ENCODE measurements around the gene SRPK3. TPM values are rescaled to one million over a fixed set of nuclear protein-coding genes. Genes with fewer than 3 reads are reported as not detected.

The SRPK3 gene
- total RNA-seq, 1 donor from 2014 or later, result not detected

DNA sequence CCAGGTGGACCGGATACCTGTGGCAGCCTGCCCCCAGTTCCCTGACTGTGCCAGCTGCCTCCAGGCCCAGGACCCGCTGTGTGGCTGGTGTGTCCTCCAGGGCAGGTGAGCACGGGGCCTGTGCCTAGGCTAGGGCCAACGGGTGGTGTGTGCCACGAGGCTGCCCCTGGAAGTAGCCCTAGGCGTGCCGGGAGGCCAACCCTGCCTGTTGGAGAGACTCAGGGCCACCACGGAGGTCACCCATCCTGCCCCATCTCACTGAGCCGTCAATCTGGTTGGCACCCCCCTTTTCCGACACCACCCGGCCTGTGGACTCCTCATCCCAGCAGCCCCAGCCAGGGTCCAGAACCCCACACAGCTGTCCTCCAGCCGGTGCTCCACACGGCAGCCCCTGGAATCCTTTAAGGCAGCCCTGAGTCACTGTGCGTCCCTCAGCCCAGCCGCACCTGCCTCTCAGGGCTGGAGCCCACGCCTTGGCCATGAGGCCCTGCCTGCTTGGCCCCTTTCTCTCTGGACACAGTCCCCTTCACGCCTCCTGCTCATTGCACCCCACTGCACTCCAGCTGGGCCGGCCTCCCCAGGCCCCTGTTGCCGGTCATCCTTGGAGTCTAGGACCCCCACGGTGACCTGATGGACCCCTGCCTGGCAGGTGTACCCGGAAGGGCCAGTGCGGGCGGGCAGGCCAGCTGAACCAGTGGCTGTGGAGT, 11.5 kb upstream of the SRPK3 start:
- TF ChIP-seq, protein P1, sequence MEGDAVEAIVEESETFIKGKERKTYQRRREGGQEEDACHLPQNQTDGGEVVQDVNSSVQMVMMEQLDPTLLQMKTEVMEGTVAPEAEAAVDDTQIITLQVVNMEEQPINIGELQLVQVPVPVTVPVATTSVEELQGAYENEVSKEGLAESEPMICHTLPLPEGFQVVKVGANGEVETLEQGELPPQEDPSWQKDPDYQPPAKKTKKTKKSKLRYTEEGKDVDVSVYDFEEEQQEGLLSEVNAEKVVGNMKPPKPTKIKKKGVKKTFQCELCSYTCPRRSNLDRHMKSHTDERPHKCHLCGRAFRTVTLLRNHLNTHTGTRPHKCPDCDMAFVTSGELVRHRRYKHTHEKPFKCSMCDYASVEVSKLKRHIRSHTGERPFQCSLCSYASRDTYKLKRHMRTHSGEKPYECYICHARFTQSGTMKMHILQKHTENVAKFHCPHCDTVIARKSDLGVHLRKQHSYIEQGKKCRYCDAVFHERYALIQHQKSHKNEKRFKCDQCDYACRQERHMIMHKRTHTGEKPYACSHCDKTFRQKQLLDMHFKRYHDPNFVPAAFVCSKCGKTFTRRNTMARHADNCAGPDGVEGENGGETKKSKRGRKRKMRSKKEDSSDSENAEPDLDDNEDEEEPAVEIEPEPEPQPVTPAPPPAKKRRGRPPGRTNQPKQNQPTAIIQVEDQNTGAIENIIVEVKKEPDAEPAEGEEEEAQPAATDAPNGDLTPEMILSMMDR (conservative IDR thresholded peaks at IDR 0.05), result no peak

GRCh38 chrX:153769865-153770600, 10.8 kb upstream of the SRPK3 start:
- no peak for DNase-seq (ENCODE audit: extremely low spot score, unreplicated experiment)
- H3K4me1 Mint-ChIP-seq (ENCODE audit: unreplicated experiment), result no peaks in the 10 kb centered on the region

More for the DNA sequence above, 11.5 kb upstream of the SRPK3 start:
- no peak for DNase-seq (ENCODE audit: extremely low spot score, unreplicated experiment)
- Mint-ChIP-seq H3K36me3 (no peaks in the 10 kb centered on the region), H3K9me3 (no peaks in the 10 kb centered on the region), H3K27me3 (no peaks in the 10 kb centered on the region), H3K4me3 (no peak overlapping the region), H3K27ac (no peak overlapping the region), H3K4me1 (ENCODE audit: unreplicated experiment) (no peaks in the 10 kb centered on the region)

DNA sequence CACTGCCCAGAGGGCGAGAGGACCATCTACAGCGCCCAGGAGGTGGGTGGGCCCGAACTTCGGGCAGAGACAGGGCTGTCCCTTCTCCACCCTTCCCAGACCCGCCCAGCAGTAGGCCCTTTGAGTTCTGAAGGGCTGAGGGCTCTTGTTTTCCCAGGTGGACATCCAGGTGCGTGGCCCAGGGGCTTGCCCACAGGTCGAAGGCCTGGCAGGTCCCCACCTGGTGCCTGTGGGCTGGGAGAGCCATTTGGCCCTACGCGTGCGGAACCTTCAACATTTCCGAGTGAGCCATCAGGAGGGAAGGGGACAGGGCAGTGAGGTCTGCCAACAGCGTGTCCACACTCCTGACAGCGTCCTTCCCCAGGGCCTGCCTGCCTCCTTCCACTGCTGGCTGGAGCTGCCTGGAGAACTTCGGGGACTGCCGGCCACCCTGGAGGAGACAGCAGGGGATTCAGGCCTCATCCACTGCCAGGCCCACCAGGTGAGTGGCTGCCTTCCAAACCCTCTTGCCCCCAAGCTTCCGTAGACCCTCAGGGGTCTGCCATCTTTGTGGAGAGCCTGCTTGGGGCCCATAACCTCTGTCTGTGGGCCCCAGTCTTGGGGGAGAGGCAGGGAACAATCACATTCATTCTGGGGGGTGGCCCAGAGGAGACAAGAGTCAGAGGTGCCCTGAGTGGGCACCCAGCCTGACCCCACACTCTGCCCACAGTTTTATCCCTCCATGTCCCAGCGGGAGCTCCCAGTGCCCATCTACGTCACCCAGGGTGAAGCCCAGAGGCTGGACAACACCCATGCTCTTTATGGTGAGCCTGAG, 10.0 kb upstream of the SRPK3 start:
- no peaks in the 10 kb centered on the region for H3K27me3 Mint-ChIP-seq
- H3K4me1 Mint-ChIP-seq (ENCODE audit: unreplicated experiment), result no peaks in the 10 kb centered on the region
- H3K27ac Mint-ChIP-seq, result no peak overlapping the region
- TF ChIP-seq, protein P1 (conservative IDR thresholded peaks at IDR 0.05), result no peak
- H3K36me3 Mint-ChIP-seq, result no peaks in the 10 kb centered on the region
- DNase-seq (ENCODE audit: extremely low spot score, unreplicated experiment), result no peak
- H3K9me3 Mint-ChIP-seq, result no peaks in the 10 kb centered on the region
- H3K4me3 Mint-ChIP-seq, result no peak overlapping the region

More at GRCh38 chrX:153769865-153770600, 10.8 kb upstream of the SRPK3 start:
- Mint-ChIP-seq H3K9me3 (no peaks in the 10 kb centered on the region), H3K27ac (no peak overlapping the region), H3K27me3 (no peaks in the 10 kb centered on the region), H3K4me3 (no peak overlapping the region), H3K36me3 (no peaks in the 10 kb centered on the region)
- TF ChIP-seq, protein P1 (conservative IDR thresholded peaks at IDR 0.05), result no peak

GRCh38 chrX:153771415-153772315, 9.2 kb upstream of the SRPK3 start:
- Mint-ChIP-seq H3K4me1 (ENCODE audit: unreplicated experiment) (no peaks in the 10 kb centered on the region), H3K4me3 (no peak overlapping the region), H3K27ac (no peak overlapping the region)

More at GRCh38 chrX:153771415-153772315, 9.2 kb upstream of the SRPK3 start:
- no peak for DNase-seq (ENCODE audit: extremely low spot score, unreplicated experiment)
- no peaks in the 10 kb centered on the region for H3K9me3 Mint-ChIP-seq
- no peaks in the 10 kb centered on the region for H3K36me3 Mint-ChIP-seq
- TF ChIP-seq, protein P1 (conservative IDR thresholded peaks at IDR 0.05), result no peak
- no peaks in the 10 kb centered on the region for H3K27me3 Mint-ChIP-seq
